GM10248 (cell line): ENCODE results near the gene ESR2.

Source experiments
- CTCF ChIA-PET: fragments of 300-600 bp; sonication (Branson Sonifier 250); formaldehyde crosslinking; extraction: SDS; loops from one replicate; lab custom pipeline; 2021; ENCODE audit warnings: antibody characterized with exemption; lab: Yijun Ruan, JAX
- POLR2A ChIA-PET: fragments of 350-650 bp; sonication (Branson Sonifier 250); formaldehyde crosslinking; extraction: SDS; loops from one replicate; lab custom pipeline; 2020; ENCODE audit warnings: antibody characterized with exemption; lab: Yijun Ruan, JAX
- DNase-seq: peaks from one replicate; pipeline ENCODE4 v3.0.0; 2012; ENCODE audit errors: extremely low spot score
- TF ChIP-seq, protein P1 (sequence below): IDR thresholded peaks from 2 replicates; pipeline ENCODE4 v1.5.1; 2012; ENCODE audit warnings: mild to moderate bottlenecking, low read depth; ENCODE audit errors: extremely low read depth, missing control alignments, control extremely low read depth

ESR2 gene

DNA sequence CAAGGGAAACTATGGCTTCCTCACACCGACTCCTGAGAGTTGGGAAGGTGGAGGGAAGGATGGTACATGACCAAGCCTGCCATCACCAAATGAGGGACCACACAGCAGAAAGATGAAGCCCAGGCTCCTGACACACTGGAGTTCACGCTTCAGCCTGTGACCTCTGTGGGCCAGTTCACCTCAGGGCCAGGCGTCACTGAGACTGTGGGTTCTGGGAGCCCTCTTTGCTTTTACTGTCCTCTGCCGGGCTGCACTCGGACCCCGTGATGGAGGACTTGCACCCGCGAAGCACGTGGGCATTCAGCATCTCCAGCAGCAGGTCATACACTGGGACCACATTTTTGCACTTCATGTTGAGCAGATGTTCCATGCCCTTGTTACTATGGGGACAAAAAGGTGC is 61.2 kb downstream of the ESR2 start:
- ChIA-PET CTCF (interaction anchor here (1.5 to 3.2 kb wide), 2 partner anchors 11 to 62 kb away, joined by 3 to 8 read pairs; no protein-coding TSS in a partner anchor), POLR2A (no interaction called here)
- no peak for DNase-seq
- TF ChIP-seq, protein P1, sequence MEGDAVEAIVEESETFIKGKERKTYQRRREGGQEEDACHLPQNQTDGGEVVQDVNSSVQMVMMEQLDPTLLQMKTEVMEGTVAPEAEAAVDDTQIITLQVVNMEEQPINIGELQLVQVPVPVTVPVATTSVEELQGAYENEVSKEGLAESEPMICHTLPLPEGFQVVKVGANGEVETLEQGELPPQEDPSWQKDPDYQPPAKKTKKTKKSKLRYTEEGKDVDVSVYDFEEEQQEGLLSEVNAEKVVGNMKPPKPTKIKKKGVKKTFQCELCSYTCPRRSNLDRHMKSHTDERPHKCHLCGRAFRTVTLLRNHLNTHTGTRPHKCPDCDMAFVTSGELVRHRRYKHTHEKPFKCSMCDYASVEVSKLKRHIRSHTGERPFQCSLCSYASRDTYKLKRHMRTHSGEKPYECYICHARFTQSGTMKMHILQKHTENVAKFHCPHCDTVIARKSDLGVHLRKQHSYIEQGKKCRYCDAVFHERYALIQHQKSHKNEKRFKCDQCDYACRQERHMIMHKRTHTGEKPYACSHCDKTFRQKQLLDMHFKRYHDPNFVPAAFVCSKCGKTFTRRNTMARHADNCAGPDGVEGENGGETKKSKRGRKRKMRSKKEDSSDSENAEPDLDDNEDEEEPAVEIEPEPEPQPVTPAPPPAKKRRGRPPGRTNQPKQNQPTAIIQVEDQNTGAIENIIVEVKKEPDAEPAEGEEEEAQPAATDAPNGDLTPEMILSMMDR: no peak

DNA sequence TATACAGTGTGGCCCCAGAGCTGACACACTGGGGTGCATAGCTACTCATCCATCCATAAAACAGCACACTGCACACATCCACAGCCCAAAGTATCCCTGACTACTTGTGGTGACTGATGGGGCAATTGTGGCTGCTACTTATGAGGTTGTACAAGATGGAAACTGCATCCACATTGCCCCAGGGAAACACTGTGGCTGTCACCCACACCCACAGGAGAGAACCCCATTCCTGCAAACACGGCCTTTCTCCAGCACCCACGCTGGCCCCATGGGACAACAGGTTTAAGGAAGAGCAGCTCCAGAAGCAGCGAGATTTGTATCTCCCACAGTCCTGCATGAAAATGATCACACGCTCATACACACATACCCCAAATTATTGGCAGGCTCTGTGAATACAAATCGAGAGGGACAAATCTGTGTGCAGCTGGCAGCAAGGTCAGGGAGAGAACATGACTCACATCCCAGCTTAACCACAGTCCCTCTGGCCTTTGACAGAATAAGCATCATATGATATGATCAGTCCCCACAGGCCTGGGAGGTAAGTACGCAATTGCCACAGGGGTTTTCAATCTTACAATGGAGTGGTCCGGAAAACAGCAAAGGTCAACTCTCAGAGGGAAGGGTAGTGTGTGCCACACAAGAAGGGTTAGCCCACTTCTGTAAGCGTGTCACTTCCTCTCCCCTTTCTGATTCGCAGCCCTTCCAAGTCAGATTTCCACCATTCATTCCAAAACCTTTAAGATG is 61.9 kb downstream of the ESR2 start:
- ChIA-PET CTCF (interaction anchor here (1.1 to 3.2 kb wide), 6 partner anchors 8 to 72 kb away, joined by 3 to 8 read pairs (median 3); partner anchors contain the start of gene ESR2), POLR2A (no interaction called here)
- peak; percentile 33 for DNase-seq
- TF ChIP-seq, protein P1: no peak

DNA sequence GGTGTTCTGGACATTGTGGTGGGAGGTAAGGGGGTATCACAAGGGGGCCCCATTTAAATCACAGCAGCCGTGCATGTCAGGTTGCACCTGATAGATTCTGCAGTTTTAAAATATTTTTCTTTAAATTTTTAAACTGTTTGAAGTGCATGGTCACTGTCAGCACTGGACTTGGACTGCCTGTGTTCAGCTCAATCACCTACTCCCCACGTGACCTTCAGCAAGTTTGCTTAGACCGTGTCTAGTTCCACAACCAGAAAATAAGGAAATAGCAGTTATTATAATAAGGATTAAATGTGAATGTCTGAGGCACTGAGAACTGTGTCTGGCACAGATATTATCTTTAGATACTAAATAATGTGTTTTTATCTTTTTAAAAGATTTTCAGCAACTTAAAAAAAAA is 64.7 kb downstream of the ESR2 start:
- POLR2A ChIA-PET: interaction anchor here (0.6 kb wide), 1 partner anchor 67 kb away, joined by 4 read pairs; no protein-coding TSS in a partner anchor
- CTCF ChIA-PET: no interaction called here
- TF ChIP-seq, protein P1: no peak
- DNase-seq: no peak

DNA sequence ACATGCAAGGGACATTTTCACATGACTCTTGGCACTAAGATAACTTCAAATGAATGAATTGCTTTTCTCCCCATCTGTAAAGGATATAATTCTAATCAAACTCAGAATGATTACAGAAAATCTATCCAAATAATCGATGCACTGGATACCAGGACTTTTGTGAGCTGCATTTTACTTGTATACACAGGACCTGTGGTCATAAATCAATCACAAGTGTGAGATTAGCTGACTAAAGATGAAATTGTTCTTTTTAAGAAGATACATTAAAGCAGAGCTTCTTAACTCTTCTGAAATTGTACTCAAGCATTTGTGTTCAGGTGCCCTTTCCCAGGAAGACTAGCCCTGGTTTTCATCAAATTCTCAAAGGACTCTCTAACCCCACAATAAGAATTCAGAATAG is 66.3 kb downstream of the ESR2 start:
- DNase-seq: no peak
- CTCF ChIA-PET: interaction anchor here (1.0 to 1.4 kb wide), 3 partner anchors 29 to 44 kb away, joined by 3 read pairs; no protein-coding TSS in a partner anchor

DNA sequence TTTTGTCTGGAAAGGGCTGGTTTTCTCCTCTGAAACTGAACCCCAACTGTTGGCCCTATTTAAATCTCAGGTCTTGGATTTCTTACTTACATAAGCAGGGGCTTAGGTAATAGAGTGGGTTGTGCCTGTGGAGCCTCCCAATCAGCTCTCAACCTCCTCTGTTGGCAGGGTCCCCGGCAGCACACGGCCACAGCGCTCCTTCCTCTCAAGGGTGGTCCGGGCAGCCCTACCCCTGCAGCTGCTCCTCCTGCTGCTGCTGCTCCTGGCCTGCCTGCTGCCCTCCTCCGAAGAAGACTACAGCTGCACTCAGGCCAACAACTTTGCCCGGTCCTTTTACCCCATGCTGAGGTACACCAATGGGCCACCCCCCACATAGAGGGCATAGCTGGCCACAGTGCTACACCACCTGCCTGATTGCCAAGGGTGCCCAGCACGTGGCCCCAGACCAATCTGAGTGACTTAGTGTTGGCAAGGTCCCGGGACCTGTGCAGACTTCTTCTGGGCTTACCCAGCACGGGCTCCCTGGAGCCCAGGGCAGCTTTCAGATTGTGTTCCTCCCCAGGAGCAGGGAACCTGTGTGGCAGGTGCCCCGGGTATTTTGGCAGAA is 68.9 kb downstream of the ESR2 start:
- CTCF ChIA-PET: interaction anchor here (1.2 to 1.3 kb wide), 2 partner anchors 10 to 35 kb away, joined by 3 read pairs; no protein-coding TSS in a partner anchor
- DNase-seq: no peak
- TF ChIP-seq, protein P1: no peak
- POLR2A ChIA-PET: no interaction called here

More for the DNA sequence above, 66.3 kb downstream of the ESR2 start:
- TF ChIP-seq, protein P1: no peak
- POLR2A ChIA-PET: no interaction called here

DNA sequence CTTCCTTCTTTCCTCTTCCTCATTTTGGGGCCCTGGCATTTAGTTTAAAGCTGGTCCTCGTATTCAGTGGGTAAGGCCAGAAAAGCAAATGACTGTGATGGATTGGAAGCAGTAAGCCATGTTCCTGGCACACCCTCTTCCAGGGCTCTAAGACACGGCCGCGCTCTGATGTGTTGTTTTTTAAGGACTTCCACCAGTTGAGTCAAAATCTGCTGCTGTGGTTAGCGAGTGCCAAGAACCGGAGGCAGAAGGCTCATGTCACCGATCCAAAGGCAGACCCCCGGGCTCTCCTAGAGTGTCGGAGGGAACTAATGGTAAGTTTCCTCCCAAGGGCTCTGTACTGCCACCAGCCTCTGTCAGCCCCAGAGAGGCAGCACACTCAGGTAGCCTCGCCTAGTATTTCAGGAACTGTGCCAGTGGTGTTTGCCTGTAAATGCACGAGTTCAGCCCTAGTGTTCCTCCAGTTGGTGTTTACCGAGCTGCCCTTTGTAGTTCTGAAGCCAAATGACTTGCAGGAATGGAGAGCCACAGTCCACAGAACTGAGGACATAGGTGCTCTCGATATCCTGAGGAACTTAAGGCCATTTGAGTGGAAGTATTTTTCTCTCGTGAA is 72.7 kb downstream of the ESR2 start:
- DNase-seq: no peak
- ChIA-PET CTCF (interaction anchor here (2.7 kb wide), 1 partner anchor 12 kb away, joined by 7 read pairs; no protein-coding TSS in a partner anchor), POLR2A (no interaction called here)
- TF ChIP-seq, protein P1: no peak
